ENCODE results near the gene RETREG2. TPM values are rescaled to one million over a fixed set of nuclear protein-coding genes. Genes with fewer than 3 reads are reported as not detected.
A peak's percentile ranks its signal among the peaks of the same experiment; 100 is the strongest.

Gene RETREG2
- total RNA-seq, 1 donor from 2014 or later = 41.6 TPM

DNA sequence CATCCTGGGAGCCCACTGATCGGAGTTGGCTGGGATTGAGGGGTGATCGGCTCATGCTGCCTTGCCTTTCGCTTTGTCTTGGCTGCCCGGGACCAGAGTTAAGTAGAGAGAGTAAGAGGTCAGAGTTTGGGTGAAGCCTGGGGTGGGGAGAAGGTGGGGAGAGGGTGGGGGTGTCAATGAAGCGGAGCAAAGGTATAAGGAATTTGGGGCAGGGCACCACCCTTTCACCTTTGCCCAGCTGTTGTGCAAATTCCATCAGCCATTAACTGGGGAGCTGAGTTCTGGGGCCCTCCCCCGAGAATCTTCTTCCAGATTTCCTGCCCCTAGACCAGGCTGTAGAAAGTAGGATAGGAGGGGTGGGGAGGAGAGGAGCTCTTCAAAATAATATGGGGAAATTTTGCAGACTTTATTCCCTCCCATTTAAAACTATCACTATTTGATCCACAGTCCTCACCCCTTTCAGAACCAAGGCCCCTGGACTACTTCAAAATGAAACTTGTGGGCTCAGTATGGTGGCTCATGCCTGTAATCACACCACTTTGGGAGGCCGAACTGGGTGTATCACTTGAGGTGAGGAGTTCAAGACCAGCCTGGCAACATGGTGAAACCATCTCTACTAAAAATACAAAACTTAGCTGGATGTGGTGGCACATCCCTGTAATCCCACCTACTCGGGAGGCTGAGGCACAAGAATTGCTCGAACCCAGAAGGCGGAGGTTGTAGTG, 8.0 kb upstream of the RETREG2 start, which contains the start of gene SLC23A3:
SLC23A3 (minus strand) TSS at position 100 of the 725 bp plus-strand sequence; CDS start at position 55, 45 bp downstream.
- ATAC-seq = no peak

DNA sequence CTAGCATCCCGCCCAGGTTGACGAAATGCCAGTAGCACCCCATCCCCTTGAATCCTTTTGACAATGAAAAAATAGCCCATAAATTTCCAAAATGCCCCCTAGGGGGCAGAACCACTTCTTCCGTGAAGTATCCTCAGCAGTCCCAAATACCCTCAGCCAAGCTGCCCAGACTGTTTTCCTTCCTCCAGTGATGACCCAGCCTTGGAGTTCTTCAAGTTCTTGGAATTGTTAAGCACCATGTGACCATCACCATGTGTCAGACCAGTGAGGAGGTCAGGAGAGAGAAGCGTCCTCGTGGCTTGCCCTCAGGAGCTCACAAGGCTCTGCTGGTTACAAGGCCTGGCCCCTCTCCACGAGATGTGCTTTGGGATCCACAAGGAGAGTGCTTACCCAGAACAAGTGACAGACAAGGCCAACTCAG, 6.8 kb upstream of the RETREG2 start:
- ATAC-seq = peak; percentile 27

DNA sequence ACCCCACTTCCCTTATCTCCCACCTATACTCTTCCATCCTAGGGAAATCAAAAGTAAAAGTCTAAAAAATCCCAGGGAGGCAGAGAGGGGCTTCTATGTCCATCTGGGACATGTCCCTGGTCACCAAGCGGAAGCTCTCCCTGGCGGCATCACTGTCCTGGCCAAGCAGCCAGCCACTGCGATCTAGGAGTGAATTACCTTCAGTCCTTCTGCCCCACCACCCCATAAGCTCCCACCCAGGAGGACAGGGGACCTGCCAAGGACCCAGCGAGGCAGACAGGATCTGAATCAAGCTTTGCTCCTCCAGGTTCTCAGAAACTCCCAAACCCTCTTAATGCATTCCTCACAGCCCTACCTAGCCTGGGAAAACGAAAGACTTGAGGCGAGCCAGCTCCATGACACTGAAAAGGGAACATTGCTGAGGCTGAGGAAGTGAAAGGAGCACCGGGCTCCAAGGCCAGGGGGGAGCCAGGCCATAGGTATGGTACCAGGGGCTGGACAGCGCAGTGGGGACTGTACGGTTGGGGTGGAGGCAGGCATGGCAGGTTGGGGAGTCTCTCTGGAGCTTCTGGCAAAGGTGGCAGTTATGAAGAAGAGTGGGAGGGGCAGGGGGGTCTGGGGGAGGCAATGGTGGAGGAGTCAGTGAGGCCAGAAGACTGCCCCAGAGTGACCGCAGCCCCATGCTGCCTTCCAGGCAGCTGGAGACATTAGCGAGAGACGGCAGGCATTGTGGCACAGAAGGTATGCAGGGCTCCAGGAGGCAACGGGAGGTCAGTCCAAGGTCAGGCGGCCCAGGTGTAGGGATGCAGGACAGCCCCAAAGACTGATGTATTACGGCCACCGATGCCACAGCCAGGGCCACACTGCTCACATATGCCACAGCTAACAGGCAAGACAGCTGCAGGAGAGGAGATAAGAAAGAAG, 5.6 kb upstream of the RETREG2 start:
- no peak for ATAC-seq

DNA sequence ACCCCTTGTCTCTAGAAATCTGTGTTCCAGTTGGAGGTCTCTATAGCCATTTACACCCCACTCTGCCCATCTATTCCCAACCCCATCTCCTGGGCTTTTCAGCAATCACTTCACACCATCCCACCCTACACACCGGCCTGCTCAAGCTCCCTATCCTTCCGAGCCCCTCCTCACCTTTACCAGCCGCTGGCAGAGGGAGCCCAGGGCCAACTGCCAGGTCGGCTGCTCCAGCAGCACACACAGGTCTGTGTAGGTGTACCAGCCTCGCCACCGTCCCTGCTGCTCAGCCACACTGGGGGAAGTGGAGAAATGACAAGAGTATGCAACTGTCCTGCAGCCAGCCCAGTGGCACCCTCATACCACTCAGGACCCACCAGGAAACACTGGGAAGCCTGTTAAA, 4.9 kb upstream of the RETREG2 start:
- ATAC-seq = no peak

DNA sequence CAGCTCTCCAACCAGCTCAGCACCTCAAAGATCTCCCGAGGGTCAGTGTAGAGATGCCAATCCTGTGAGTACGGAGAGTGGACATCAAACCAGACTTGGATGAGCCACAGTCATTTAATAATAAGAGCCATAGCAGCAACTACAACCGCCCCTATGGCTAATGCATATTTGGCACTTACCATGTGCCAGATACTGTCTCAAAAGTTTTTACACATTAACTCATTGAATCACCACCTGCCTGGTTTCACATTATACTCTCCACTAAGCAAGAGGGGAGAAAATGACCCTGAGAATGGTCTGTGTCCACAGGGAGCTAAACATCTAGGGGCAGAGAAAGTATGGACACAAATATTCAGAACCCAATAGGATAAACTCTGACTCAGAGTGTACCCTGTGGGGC, 3.9 kb upstream of the RETREG2 start:
- ATAC-seq = no peak

DNA sequence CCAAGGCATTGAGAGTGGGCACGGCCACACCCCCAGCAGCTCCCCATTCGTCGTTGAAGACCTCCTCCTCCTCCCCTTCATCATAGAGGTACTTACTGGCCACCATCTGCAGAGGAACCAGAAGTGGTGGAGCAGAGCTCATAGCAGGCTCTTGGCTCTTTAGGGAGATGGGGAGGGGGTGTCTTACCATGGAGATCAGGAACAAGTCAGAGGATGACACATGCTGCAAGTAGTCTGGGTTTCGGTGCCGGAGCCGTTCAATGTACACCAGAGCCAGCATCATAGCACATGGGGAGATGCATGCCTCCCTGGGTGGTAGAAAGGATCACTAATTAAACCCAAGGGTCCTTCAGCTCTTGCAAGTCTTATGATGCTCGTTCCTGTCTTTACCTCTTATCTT, 3.3 kb upstream of the RETREG2 start:
- no peak for ATAC-seq

DNA sequence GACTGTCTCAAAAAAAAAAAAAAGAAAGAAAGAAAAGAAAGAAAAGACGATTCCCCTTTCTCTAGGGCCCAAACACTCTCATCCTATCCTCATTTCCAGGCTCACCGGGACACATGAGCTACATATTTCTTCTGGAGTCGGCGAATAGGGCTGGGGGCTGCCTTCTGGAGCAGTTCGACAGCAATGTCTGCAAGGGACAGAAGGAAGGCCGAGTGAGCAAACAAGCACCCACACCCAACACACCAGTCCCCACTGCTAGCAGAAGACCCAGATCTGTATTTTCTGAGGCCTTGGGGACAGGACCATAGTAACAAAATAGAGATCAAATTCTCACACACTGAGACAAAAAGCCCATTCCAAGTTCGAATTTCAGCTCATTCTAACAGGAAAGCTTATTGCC, 2.6 kb upstream of the RETREG2 start:
- no peak for ATAC-seq

DNA sequence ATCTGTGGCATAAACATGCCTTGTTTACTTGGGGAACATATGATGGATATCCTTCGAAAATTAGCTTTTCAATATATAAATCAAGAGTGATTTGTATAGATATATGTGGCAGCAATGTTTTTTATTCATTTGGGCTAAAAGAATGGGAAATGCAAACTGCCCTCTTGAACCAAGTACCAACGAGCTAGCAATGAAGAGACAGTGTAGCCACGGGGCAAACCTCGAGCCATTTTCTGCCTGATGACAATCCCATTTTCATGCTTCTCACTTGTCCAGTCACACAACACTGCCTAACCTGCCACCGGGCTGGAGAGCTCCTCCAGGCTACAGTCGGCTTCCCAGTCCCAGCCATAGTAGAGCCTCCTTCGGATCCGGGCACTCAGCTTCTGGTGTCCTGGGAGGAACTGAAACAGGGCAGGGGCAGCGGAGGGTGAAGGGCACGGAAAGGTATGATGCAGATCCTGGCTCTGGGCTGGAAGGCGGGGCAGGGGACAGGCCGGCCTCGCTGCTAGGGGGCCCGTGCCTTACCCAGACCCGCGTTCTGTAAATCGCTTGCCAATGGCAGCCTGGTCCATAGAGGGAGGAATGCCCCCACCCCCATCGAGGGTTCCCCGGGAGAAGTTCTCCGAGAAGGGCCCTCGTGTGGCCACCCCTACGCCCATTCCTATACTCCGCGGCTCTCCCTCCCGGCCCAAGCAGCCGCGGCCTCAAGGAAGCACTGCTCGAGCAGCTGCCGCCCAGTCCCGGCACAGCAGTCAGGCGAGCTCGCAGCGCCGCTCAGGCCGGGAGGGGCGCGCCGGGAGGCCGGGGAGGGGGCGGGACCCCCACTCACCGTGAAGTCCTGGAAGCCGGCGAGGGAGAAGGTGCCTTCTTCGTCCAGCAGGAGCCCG, 1.9 kb upstream of the RETREG2 start:
- ATAC-seq = peak; percentile 32

DNA sequence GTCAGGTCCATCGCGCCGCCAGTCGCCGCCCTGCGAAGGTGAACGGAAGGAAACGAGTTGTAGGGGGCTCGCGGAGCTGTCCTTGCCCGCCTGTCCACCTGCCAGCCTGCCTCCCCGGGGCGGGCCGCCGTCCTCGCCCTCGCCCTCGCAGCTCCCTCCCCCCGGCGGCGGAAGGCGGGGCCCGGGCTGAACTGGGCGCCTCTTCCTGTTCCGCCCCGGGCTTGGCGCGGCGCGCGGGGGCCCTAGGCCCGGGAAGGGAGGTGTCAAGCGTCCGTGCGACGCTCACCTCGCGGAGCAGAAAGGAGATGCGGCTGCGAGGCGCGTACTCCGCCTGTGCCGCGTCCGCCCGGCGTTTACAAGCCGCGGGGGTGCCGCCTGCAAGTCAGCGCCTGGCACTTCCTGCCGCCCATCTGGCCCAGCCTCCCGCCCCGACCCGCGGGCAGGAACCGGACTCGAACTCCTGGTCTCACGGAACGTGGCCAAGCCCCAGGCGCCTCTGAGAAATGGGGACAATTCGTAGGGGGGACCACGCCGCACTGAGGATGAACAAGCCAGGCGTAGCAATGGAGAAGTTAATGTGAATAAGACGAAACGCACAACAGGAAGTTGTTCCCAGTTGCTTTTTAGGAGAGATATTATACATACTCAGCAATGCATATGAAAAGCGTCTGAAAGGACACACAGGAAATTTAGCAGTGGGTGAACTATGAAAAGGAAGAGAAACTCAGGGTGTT, 1.1 kb upstream of the RETREG2 start, which contains the start of gene CNPPD1:
CNPPD1 (minus strand) TSS at position 108 of the 734 bp plus-strand sequence; CDS start at position 11, 97 bp downstream.
- peak; percentile 87 for ATAC-seq

DNA sequence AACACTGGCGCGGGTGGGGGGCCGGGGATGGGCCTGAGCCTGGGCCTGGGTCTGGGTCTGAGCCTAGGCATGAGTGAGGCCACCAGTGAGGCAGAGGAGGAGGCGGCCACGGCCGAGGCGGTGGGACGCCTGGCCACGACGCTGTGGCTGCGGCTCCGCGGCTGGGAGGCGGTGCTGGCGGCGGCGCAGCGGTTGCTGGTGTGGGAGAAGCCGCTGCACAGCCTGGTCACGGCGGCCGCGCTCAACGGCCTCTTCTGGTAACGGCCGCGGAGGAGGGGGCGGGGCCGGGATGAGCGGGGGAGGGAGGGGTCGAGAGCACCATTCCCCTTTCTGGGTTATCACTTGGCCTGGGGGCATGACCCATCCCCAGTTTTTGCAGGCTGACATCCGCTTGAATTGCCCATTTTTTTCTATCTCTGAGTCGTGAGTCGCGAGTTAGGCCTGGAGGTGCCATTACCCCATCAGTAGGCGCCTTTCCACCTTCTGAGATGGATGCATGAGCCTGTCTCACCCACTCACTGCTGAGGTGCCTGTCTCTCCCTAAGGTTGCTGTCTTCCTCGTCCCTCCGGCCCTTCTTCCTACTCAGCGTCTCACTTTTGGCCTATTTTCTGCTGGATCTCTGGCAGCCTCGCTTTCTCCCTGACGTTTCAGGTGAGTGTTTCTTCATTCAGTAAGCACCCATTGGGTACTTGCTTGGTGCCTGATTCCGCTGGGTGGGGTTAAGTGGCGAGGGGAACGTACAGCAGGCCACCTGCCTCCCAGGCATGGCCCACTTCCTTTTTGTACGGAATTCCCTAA, 501 bp downstream of the RETREG2 start:
- ATAC-seq = peak; percentile 11

DNA sequence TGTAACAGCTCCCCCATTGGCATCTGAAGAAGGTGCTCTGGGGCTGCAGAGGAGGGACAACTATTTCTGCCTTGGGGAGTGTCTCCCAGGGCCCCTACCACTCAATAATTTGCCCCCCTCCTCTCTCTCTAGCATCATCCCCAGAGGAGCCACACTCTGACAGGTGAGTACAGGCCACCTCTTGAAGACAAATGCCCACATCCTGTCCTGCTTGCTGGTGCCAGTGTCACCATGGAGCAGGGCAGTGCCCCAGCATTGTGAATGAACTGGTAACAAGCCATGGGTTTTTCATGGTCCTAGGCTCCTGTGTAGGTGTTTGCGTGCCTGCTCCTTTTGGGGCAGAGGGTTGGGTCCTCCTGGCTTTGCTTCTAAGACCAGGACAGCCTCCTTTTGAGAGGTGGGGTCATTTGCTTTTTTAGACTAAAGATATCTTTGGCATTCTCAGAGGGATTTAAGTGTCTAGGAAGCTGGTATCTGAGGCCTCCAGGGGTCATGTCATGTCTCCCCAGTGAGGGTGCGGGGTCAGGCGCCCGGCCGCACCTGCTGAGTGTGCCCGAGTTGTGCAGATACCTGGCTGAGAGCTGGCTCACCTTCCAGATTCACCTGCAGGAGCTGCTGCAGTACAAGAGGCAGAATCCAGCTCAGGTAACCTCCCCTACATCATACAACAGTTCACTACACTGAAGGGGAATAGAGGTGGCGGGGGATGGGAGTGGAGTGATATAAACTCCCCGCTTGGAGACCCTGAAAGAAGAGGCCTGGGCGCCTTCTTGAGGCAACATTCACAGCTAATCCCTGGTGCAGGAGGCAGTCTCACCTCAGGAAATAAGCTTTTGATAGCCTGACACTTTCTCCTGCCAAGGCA, 1.8 kb downstream of the RETREG2 start:
- no peak for ATAC-seq

DNA sequence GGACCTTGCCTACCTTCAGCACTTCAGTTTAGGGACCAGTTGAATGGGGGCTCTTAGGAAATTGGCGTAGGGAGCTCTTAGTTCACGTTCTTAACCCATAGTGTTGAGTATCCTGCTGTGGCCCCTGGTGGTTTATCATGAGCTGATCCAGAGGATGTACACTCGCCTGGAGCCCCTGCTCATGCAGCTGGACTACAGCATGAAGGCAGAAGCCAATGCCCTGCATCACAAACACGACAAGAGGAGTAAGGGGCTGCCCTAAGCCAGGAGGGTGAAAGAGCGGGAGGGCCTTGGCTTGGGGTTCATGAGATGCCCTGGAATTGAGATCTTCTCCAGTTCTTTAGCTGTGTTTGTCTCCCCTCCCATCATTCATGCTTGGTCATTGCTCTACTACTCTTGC, 2.9 kb downstream of the RETREG2 start:
- ATAC-seq = no peak

DNA sequence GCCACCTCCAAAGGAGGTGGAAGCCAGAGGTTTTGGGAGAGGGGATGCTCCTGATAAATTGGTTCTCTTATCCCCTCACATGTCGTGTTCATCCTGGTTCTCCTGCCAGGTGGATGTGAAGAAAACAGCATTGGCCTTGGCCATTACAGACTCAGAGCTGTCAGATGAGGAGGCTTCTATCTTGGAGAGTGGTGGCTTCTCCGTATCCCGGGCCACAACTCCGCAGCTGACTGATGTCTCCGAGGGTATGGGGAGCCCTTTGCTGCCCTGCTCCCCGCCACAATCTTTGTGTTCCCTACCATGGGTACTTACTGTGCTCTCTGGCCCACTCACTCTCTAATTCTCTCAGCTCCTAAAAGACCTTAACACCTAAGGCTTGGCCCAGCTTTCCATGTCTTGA, 3.5 kb downstream of the RETREG2 start:
- no peak for ATAC-seq

DNA sequence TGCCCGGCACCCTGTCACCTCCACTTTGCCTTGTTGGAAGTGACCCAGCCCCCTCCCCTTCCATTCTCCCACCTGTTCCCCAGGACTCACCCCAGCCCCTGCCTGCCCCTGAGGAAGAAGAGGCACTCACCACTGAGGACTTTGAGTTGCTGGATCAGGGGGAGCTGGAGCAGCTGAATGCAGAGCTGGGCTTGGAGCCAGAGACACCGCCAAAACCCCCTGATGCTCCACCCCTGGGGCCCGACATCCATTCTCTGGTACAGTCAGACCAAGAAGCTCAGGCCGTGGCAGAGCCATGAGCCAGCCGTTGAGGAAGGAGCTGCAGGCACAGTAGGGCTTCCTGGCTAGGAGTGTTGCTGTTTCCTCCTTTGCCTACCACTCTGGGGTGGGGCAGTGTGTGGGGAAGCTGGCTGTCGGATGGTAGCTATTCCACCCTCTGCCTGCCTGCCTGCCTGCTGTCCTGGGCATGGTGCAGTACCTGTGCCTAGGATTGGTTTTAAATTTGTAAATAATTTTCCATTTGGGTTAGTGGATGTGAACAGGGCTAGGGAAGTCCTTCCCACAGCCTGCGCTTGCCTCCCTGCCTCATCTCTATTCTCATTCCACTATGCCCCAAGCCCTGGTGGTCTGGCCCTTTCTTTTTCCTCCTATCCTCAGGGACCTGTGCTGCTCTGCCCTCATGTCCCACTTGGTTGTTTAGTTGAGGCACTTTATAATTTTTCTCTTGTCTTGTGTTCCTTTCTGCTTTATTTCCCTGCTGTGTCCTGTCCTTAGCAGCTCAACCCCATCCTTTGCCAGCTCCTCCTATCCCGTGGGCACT, 4.5 kb downstream of the RETREG2 start:
- ATAC-seq = no peak

DNA sequence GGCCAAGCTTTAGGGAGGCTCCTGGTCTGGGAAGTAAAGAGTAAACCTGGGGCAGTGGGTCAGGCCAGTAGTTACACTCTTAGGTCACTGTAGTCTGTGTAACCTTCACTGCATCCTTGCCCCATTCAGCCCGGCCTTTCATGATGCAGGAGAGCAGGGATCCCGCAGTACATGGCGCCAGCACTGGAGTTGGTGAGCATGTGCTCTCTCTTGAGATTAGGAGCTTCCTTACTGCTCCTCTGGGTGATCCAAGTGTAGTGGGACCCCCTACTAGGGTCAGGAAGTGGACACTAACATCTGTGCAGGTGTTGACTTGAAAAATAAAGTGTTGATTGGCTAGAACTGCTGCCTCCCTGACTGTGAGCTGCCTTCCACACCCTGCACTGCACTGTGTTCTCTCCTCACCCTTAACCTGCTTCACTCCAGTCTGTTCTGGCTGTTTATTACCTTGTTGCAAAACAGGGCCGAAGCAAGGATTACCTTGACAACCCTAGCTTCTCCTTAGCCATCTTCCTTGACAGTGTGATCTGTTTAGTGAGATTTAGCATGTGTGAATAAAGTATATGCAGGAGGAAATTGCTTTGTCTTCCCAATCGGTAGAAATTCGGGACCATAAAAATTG, 5.2 kb downstream of the RETREG2 start:
- ATAC-seq = no peak

DNA sequence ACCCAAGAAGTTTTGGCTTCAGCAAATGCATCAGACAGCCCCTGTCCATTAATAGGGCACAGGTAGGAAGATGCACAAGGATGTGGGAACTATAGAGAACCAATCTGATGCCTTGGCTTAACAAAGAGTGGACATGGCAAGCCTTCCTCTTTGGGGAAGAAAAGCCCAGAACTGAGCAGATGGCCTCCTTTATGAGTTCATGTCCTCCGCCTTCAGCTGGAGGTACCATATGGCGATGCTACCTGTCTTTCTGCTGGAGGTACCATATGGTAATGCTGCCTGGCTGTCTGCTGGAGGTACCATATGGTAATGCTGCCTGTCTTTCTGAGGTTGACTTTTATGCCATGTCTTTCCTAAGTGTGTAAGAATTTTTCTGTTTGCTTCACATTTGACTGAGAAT, 6.0 kb downstream of the RETREG2 start:
- ATAC-seq = no peak

DNA sequence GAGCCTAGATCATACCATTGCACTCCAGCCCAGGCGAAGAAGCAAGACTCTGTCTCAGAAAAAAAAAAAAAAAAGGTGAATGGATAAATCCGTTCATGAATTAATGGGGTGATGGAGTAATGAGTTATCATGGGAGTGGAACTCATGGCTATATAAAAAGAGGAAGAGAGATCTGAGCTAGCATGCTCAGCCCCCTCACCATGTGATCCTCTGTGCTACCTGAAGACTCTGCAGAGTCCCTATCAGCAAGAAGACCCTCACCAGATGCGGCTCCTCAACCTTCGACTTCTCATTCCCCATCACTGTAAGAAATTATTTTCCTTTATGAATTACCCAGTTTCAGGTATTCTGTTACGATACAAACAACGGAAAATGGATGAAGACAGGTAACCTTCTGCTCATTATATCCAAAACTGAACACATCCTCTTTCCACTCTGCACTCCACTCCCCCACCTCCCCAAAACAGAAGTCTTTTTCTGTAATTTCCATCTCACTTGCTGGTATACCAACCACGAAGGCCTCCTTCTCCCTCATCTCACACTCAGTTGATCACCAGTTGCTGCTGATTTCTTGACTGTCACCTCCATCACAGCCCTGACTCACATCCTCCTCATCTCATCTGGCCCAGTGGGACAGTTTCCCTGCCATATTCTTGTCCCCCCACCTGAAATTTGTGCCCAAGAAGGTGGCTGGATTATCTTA, 8.8 kb downstream of the RETREG2 start:
- ATAC-seq = no peak

DNA sequence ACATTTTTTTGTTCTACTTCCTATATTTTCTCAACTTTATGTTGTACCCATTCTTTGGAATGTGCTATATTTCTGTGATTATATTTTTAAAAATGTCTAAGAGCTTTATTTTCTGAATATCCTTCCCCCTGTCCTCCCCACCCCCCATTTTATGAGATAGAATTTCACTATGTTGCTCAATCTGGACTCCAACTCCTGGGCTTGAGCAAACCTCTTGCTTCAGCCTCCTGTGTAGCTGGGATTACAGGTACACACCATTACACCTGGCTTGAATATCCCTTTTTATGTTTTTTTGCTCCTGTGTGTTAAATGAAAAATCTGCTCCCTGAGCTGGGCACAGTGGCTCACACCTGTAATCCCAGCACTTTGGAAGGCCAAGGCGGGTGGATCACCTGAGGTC, 19.3 kb downstream of the RETREG2 start:
- no peak for ATAC-seq

Measured in esophagus mucosa (tissue), 1 donor.